ENCODE measurements around the gene CTXN1.
A peak's percentile ranks its signal among the peaks of the same experiment; 100 is the strongest.

The CTXN1 gene

GRCh38 chr19:7914099-7914498 is 11.8 kb downstream of the CTXN1 start:
- DNase-seq (ENCODE audit: low read depth): no peak

GRCh38 chr19:7913652-7914051 is 12.3 kb downstream of the CTXN1 start:
- no peak for DNase-seq (ENCODE audit: low read depth)

DNA sequence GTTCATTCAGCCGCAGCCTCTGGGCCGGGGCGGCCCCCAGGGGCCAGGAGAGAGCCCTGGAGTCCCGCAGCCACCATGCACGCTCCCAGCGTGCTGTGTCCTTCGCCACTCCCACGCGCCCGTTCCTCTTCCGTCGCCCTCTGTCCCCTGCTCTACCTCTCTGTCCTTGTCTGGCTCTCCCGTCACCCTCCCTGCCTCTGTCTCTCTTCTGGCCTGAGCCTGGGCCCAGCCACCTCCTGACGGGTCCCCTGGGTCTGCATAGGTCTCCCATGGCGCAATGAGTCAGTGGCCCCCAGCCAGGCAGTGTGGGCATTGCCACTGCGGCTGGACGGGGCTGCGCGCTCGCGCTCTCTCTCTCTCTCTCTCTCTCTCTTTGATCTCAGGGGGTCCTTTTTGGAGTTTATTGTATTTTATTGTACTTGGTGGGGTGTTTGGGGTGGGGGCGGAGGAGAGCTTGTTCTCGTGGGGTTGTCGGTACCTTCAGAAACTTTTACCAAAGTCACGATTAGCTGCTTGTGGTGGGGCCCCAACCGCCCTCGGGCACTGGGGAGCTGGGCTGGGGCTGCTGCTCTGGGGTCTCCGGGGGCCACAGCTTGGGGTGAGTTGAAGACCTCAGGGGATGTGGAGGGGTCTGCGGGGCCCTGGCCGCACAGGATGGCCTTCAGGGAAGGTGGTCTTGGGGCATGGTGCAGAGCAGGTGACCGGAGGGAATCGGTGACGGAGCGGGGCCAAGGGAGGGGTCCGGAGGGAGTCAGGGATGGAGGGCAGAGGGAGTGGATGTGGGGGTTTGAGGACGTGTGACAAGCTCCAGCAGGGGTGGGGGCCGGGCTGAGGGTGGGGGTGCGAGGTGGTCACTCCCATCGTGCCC is 13.0 kb downstream of the CTXN1 start:
- no peak for DNase-seq (ENCODE audit: low read depth)

DNA sequence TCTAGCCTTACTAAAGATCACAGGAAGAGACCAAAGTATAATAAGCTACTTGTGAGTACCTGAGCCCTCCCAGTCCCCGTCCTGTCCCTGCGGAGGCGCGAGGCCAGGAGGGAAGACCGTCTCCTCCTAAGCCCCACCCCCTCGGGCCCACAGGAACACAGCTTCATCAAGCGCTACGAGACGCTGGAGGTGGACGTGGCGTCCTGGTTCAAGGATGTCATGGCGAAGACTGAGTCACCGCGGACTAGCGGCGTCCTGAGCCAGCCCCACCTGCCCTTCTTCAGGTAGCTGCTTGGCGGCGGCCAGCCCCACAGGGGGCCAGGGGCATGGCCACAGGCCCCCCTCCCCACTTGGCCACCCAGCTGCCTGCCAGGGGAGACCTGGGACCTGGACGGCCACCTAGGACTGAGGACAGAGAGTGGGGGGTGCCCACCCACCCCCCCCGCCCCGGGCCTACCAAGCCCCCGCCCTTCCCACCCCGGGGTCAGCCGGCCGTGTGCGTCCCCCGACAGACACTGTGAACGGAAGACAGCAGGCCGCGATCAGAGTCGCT is 13.7 kb downstream of the CTXN1 start:
- no peak for DNase-seq (ENCODE audit: low read depth)

- no peak for DNase-seq (ENCODE audit: low read depth)
Observed at GRCh38 chr19:7911508-7912143, 14.3 kb downstream of the CTXN1 start.

- no peak for DNase-seq (ENCODE audit: low read depth)
Observed at GRCh38 chr19:7910321-7911161, 15.4 kb downstream of the CTXN1 start.

- DNase-seq (ENCODE audit: low read depth): no peak
Observed at GRCh38 chr19:7909471-7910067, 16.4 kb downstream of the CTXN1 start.

DNA sequence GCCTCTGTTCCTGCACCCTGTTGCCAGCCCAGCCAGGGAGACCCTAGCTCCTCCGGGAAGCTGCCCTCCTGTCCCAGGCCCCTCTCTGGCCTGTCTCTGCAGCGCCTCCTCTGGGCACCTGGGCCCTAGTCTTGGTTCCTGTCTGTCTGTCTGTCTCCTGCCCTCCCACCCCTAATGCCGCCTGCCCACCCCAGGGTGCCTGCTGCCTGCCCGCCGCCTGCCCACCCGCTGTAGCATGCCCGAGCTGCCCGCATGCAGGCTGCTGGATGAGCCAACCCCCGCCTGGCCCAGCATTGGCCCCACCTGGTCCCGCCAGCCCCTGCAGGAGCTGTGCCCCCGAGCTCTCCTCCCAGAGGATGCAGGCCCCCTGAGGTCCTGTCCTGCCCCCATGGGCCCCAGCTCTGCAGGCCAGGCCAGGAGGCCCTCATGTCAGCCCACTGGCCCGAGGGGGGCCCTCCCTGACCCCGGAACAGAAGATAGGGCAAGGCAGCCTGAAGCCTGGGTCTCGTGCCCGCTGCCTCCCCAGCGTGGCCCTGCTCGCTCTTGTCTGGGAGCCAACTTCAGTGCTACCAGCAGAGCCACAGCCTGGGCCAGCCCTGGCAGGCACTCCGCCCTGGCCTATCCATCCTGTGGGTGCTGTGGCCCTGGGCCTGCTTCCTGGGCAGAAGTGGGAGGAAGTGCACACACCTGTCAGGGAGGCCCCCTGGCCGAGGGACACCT is 17.0 kb downstream of the CTXN1 start:
- no peak for DNase-seq (ENCODE audit: low read depth)

GRCh38 chr19:7908078-7908699 is 17.7 kb downstream of the CTXN1 start:
- DNase-seq (ENCODE audit: low read depth): no peak

- DNase-seq (ENCODE audit: low read depth): no peak
Observed at GRCh38 chr19:7907544-7907943, 18.4 kb downstream of the CTXN1 start.

- DNase-seq (ENCODE audit: low read depth): no peak
Observed at GRCh38 chr19:7907122-7907521, 18.8 kb downstream of the CTXN1 start.

DNA sequence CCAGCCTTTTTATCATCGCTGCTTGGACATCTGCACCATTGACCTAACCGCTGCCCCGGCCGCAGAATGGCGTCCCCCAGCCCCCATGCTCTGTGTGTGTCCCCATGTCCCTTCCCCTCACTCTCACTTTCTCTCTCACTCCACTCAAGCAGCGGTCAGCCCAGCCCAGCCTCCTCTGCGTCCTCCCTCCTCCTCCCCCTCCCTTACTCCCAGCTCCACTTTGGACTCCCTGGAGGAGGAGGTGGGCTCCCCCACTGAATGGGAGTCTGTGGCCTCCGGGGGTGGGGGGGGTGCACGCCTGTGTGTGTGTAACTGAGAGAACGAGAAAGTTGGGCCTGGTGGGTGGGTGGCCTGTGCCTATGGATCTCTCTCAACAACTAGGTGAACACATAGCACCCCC is 20.1 kb downstream of the CTXN1 start:
- no peak for DNase-seq (ENCODE audit: low read depth)

DNA sequence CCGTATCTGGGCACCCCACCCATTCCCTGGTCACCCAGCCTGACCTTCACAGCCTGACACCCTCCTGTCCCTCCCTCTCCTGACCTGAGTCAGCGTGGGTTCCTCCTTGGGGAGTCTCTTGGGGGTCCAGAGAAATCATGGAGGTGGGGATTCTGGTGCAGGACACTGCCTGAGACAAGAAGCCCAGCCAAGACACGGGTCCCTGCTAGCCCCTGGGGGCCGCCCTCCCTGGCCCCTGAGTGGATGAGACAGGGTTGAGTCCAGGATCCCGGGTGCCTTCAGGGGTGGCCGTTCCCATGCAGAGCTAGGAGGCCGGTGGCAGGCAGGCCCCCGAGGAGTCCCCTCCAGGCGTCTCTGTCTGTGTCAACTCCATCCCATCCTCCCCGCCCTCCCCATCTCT is 20.7 kb downstream of the CTXN1 start:
- DNase-seq (ENCODE audit: low read depth): no peak

DNA sequence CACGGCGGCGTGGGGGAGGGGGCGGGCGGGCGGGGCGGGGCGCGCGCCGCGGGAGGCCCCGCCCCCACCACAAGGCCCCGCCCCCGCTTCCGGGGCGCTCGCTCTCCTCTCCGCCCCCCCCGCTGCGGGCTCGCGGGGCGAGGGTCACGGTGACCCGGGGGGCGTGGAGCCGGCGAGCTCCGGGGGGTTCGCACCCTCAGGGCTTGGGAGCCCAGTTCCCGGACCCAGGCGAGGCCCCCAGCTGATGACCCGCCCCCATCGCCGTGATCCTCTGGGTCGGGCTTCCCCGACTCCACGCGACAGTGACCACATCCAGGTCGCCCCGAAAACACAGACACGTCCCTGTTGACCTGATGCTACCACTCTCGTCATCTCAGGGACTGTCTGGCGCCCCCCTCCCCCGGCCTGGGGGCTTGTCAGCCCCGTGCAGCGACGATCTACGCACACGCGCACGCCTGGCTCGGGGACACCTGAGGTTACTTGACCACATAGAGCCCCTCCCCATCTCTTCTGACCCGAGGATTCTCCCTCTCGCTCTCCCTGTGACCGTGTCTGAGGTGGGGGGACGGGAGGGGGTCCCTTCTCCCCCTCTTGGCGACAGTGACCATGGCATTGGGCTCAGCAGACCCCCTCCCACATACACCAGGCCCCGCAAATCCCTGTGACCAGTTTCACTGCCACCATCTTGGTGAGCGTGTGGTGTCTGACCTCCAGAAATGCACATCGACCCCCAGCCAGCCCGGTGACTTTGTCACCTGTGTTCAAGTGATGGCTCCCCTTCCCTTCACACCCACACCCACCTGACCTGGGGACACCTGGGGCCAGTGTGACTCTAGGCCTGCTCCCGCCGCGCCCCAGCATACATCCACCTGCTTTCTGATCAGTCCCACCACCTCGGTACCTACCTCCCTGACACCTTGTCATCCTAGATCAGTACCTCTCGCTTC is 21.6 kb downstream of the CTXN1 start:
- DNase-seq (ENCODE audit: low read depth): peak; percentile 74

- peak; percentile 99 for DNase-seq (ENCODE audit: low read depth)
Observed at GRCh38 chr19:7903244-7904073, 22.5 kb downstream of the CTXN1 start, which contains the start of gene MAP2K7. Gene MAP2K7, plus strand, starts transcription at chr19:7903877. Its CDS starts 68 bp downstream, at chr19:7903945.

DNA sequence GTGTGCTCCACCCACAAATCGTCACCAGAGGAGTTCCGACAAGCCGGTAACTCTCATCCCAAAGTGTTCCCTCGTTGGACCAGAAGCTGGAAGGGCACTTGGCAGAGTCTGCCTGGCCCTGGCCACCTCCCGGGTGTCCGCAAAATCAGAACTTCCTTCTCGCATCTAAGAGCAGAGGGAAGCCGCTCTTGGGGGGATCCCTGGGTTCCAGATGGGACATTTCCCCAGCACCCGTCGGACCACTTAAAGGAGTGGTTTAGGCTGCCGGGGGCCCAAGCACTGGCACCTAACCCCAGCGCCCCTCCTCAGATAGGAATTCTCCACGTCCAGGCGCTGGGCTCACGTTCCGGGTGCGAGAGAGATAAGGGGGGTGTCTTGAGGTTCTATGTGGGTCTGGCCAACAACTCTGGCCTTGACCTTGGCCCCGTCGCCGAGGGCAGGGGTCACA is 23.1 kb downstream of the CTXN1 start:
- DNase-seq (ENCODE audit: low read depth): no peak

DNA sequence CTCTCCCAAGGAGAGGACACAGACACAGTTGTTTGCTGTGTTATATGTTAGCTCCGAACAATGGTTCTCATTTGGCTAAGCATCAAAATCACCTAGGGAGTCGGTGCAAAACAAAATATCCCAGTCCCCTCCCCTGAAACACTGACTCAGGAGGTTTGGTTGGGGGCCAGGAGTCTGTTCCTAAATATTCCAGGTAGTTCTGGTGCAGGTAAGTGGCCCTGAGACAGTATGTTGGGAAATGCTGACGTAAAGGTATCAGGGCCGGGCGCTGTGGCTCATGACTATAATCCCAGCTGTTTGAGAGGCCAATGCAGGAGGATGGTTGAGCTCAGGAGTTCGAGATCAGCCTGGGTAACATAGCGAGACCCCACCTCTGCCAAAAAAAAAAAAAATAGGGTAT is 24.6 kb downstream of the CTXN1 start:
- no peak for DNase-seq (ENCODE audit: low read depth)

- no peak for DNase-seq (ENCODE audit: low read depth)
Observed at GRCh38 chr19:7900931-7901330, 25.0 kb downstream of the CTXN1 start.
